GM10248 (cell line): ENCODE measurements around the gene HMGCS1.

ENCODE experiments used
- CTCF ChIA-PET: fragments of 300-600 bp; sonication (Branson Sonifier 250); formaldehyde crosslinking; extraction: SDS; loops from one replicate; lab custom pipeline; 2021; ENCODE audit warnings: antibody characterized with exemption; lab: Yijun Ruan, JAX
- POLR2A ChIA-PET: fragments of 350-650 bp; sonication (Branson Sonifier 250); formaldehyde crosslinking; extraction: SDS; loops from one replicate; lab custom pipeline; 2020; ENCODE audit warnings: antibody characterized with exemption; lab: Yijun Ruan, JAX
- DNase-seq: peaks from one replicate; pipeline ENCODE4 v3.0.0; 2012; ENCODE audit errors: extremely low spot score
- CTCF ChIP-seq: IDR thresholded peaks from 2 replicates; pipeline ENCODE4 v1.5.1; 2012; ENCODE audit warnings: mild to moderate bottlenecking, low read depth; ENCODE audit errors: extremely low read depth, missing control alignments, control extremely low read depth

The HMGCS1 gene

GRCh38 chr5:43313035-43313853 lies at the start of gene HMGCS1:
Gene HMGCS1 (minus strand): TSS chr5:43313412. CDS start chr5:43298965, 14,447 bp downstream.
- TF ChIP-seq CTCF: no peak
- peak; percentile 97 for DNase-seq
- CTCF ChIA-PET: interaction anchor here (1.0 to 2.5 kb wide), 12 partner anchors 9 to 318 kb away, joined by 3 to 14 read pairs (median 5); partner anchors contain the start of gene TMEM267
- POLR2A ChIA-PET: interaction anchor here (0.6 to 3.5 kb wide), 13 partner anchors 9 to 407 kb away, joined by 3 to 16 read pairs (median 6); partner anchors contain the start of genes NIM1K, TMEM267 and ZNF131

DNA sequence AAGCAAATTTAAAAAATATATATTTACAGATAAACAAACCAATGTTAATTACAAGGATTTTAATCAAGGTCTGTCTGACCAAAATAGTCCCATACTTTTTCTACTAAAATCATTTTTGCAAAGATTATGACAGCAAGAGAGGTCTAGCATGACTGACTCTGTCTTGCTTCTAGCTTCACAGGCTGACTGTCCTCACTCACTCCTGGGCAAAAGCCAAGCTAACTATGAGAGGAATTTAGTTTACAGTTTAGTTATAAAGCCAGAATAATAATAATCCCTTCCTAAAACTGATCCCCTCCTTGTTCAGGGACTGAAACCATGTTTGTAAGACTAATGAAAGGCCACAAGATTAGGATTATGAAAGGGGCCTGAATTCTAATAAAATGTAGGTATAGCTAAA lies 45.5 kb upstream of the HMGCS1 start:
- CTCF ChIA-PET: interaction anchor here (1.1 kb wide), 1 partner anchor 20 kb away, joined by 4 read pairs; no protein-coding TSS in a partner anchor
- no peak for DNase-seq
- no peak for TF ChIP-seq CTCF
- POLR2A ChIA-PET: no interaction called here

- ChIA-PET POLR2A (no interaction called here), CTCF (interaction anchor here (1.1 kb wide), 1 partner anchor 19 kb away, joined by 4 read pairs; no protein-coding TSS in a partner anchor)
- no peak for TF ChIP-seq CTCF
- DNase-seq: no peak
Measured at GRCh38 chr5:43358301-43358700, 45.1 kb upstream of the HMGCS1 start.

DNA sequence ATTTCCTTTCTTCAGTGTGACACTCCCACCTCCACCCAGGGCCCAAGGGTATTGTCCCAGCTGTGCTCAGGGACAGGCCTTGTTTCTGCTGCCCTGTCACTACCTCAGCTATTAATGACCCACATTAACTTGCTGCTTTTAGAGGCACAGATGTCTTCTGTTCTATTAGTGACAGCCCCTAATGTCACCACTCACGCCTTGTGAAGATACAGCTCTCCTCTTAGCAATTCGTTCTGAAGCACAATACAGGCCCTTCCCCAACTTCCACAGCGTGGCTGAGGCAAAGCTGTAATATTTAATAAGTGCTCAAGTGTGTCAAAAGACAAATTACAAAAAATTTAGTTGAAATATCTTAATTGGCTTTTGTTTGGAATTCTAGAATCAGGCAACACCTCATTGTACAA lies 44.7 kb upstream of the HMGCS1 start:
- TF ChIP-seq CTCF: no peak
- DNase-seq: no peak
- ChIA-PET CTCF (no interaction called here), POLR2A (no interaction called here)

DNA sequence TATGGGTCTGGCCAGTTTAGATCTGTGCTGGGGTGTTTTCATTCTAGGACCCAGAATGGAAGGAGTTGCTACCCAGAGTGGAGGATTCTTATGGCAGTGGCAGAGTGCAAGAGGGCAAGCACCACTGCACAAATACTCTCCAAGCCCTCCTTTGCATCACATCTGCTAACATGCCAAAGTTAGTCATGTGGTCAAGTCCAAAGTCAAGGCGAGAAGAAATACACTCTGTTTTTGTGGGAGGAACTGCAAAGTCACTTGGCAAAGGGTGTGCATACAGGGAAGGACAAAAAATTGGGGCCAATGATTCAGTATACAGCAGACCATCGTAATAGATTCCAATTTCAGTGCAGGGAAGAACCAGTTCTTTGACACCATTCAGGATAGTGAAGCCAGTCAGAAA lies 43.9 kb upstream of the HMGCS1 start:
- DNase-seq: no peak
- no peak for TF ChIP-seq CTCF
- ChIA-PET CTCF (no interaction called here), POLR2A (no interaction called here)

GRCh38 chr5:43354774-43355173 lies 41.6 kb upstream of the HMGCS1 start:
- POLR2A ChIA-PET: no interaction called here
- TF ChIP-seq CTCF: no peak
- CTCF ChIA-PET: no interaction called here
- DNase-seq: no peak
